Sciatic nerve (tissue), 2 donors: Measurements from ENCODE around the gene LTB. TPM values are rescaled to one million over a fixed set of nuclear protein-coding genes. Genes with fewer than 3 reads are reported as not detected.
A peak's percentile ranks its signal among the peaks of the same experiment; 100 is the strongest.

Experiments used
- ATAC-seq: fragments of 200-7000 bp; cut with Tn5 transposase; one replicate; pipeline ENCODE4 v1.9.1; 2020; ENCODE audit warnings: mild to moderate bottlenecking, moderate library complexity
- DNase-seq: peaks from one replicate; pipeline ENCODE4 v3.0.0-alpha.2; 2020; ENCODE audit warnings: low spot score
- intact Hi-C: fragments of 100-400 bp; cut with DNase I; formaldehyde crosslinking; loops from one replicate; pipeline ENCODE4 v1.14.2; 2022
- total RNA-seq: library from RNA; stranded (reverse); fragmentation: NEBNext Ultra II Directional; extraction: Animal tissue kit (Norgen Biotek cat#: 25700); gene quantifications from one replicate; pipeline ENCODE4 v1.2.1, GENCODE V29; 2021
- donor health status: DM: no; HTN: no; CAD: no.
- donor health status: DM: no; HTN: no; CAD: no.

Gene LTB
- total RNA-seq, 1 donor from 2014 or later, result 4.0 TPM

- DNase-seq, result no peak
- ATAC-seq, result no peak
- intact Hi-C loops, result no loop called here
These were observed 3.8 kb downstream of the LTB start for GRCh38 chr6:31578184-31579118.

- no peak for ATAC-seq
- intact Hi-C loops, result no loop called here
- no peak for DNase-seq
These were observed 4.7 kb downstream of the LTB start for GRCh38 chr6:31577579-31577966.

GRCh38 chr6:31576897-31577578 lies 5.2 kb downstream of the LTB start:
- DNase-seq (no peak), ATAC-seq (no peak)
- intact Hi-C loops, result no loop called here

DNA sequence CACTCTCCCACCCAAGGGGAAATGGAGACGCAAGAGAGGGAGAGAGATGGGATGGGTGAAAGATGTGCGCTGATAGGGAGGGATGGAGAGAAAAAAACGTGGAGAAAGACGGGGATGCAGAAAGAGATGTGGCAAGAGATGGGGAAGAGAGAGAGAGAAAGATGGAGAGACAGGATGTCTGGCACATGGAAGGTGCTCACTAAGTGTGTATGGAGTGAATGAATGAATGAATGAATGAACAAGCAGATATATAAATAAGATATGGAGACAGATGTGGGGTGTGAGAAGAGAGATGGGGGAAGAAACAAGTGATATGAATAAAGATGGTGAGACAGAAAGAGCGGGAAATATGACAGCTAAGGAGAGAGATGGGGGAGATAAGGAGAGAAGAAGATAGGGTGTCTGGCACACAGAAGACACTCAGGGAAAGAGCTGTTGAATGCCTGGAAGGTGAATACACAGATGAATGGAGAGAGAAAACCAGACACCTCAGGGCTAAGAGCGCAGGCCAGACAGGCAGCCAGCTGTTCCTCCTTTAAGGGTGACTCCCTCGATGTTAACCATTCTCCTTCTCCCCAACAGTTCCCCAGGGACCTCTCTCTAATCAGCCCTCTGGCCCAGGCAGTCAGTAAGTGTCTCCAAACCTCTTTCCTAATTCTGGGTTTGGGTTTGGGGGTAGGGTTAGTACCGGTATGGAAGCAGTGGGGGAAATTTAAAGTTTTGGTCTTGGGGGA lies 6.1 kb downstream of the LTB start:
- ATAC-seq (no peak), DNase-seq (no peak)
- intact Hi-C loops, result no loop called here

DNA sequence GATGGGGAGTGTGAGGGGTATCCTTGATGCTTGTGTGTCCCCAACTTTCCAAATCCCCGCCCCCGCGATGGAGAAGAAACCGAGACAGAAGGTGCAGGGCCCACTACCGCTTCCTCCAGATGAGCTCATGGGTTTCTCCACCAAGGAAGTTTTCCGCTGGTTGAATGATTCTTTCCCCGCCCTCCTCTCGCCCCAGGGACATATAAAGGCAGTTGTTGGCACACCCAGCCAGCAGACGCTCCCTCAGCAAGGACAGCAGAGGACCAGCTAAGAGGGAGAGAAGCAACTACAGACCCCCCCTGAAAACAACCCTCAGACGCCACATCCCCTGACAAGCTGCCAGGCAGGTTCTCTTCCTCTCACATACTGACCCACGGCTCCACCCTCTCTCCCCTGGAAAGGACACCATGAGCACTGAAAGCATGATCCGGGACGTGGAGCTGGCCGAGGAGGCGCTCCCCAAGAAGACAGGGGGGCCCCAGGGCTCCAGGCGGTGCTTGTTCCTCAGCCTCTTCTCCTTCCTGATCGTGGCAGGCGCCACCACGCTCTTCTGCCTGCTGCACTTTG lies 6.8 kb downstream of the LTB start, which contains the start of gene TNF:
TSS of gene TNF (plus strand) at position 231 of the 567 bp plus-strand sequence. CDS start at position 408, 177 bp downstream.
- DNase-seq (no peak), ATAC-seq (peak; percentile 64)
- intact Hi-C loops, result no loop called here

GRCh38 chr6:31574106-31575061 lies 7.8 kb downstream of the LTB start:
- intact Hi-C loops, result no loop called here
- DNase-seq (no peak), ATAC-seq (no peak)

GRCh38 chr6:31573239-31574105 lies 8.8 kb downstream of the LTB start:
- DNase-seq (no peak), ATAC-seq (no peak)
- intact Hi-C loops, result no loop called here

- intact Hi-C loops, result no loop called here
- DNase-seq (no peak), ATAC-seq (no peak)
These were observed 9.9 kb downstream of the LTB start, which contains the start of gene LTA for GRCh38 chr6:31572041-31572911. Gene LTA (plus strand): TSS chr6:31572289. CDS start chr6:31572743, 454 bp downstream.

- ATAC-seq (no peak), DNase-seq (no peak)
These were observed 12.2 kb downstream of the LTB start for GRCh38 chr6:31569861-31570536.

DNA sequence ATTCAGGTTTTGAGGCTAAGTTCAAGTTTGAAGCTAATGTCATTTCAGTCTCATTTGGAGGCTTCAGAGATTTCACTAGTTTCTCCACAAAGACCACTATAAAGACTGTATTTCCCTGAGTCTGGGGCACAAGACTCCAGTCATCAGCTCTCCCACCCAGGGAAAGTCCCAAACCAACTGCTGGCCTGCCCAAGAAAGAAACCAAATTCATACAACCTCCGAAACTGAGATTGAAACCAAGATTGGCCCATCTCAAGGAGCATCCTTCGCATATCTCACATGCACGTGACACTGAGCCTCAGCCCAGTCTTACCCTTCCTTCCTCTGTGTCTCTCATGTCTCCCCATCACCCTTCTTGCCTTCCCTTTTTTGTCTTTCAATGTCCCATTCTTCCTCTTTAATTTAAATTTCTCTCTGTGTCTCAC lies 13.7 kb downstream of the LTB start:
- intact Hi-C loops, result no loop called here
- peak; percentile 46 for ATAC-seq
- no peak for DNase-seq

More at GRCh38 chr6:31569861-31570536, 12.2 kb downstream of the LTB start:
- intact Hi-C loops, result no loop called here

GRCh38 chr6:31567531-31568370 lies 14.5 kb downstream of the LTB start:
- intact Hi-C loops, result no loop called here
- ATAC-seq (no peak), DNase-seq (no peak)

DNA sequence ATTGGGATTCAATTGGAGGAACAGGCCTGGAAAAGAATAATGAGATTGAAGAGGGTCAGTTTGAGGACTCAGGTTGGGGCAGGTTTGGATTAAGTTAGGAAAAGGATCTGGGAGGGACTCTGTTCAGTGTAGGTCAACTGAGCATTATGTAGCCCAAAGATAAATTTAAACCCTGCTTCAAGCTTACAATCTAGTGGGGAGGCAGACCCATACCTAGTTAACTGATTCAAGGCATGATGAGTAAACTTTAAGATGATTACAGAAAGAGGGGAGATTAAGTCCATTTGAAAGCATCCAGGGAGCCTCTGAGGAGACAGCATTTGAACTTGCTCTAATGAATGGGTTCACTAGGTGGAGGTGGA lies 21.5 kb downstream of the LTB start:
- DNase-seq, result no peak
- intact Hi-C loops, result no loop called here
- no peak for ATAC-seq

DNA sequence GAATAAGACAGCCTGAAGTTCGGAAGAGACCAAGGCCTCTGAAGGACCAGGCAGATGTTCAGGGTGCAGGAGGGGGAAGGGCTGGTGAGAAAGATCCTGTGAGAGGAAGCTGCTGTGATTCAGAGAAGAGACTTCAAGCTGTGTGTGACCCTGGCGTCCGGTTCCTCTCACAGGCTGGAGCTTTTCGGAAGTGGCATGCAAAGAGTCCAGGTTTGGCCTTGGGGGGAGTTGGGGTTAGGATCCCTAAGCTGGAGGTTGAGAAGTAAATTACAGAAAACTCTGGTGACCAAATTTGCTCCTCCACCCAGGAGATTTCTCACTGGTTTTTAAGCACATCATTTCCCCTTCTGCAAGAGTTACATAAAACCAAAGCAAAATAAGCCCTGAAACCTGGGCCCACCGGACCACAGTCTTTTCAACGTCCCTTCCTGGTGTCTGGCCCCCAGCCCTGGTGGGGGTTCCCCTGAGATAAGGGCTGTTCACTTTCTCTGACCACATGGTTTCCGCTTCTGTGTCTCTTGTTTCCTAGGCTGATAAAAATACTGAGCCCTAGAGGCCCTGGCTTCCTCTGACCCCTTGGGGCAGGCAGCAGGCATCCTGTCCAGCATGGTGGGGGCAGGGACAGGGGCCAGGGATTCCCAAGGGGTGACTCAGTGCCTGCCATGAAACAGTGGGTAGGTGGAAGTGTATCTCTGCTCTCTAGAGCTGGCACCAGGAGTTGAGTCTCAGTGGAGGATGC lies 22.1 kb downstream of the LTB start:
- ATAC-seq, result peak; percentile 68
- intact Hi-C loops, result no loop called here
- no peak for DNase-seq

DNA sequence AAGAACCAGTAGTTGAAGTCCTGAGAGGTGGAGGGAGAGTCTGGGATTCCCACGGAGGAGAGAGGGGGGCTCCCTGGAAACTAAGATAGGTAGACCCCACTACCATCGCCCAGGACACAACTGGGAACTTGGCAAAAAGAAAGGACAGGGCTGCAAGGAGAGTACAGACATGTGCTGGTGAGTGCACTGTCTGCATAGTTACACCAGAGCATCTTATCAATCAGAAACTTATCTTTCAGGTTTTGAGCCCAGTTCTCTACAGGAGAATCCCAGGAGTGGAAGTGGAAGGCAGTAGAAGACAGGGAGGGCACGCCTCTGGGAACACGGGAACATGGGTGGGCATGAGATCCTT lies 22.6 kb downstream of the LTB start:
- ATAC-seq (no peak), DNase-seq (no peak)
- intact Hi-C loops, result no loop called here
